LNCAP (cell line): ENCODE results near the gene TMEM179.

Experiments
- CTCF ChIP-seq: fragments of 450-650 bp; IDR thresholded peaks from 2 replicates; pipeline ENCODE4 v1.5.1; 2017; ENCODE audit warnings: mild to moderate bottlenecking

The TMEM179 gene

GRCh38 chr14:104574978-104575583 lies 29.5 kb downstream of the TMEM179 start:
- TF ChIP-seq CTCF = no peak

GRCh38 chr14:104574536-104574935 lies 30.0 kb downstream of the TMEM179 start:
- TF ChIP-seq CTCF = no peak

GRCh38 chr14:104573930-104574329 lies 30.6 kb downstream of the TMEM179 start:
- no peak for TF ChIP-seq CTCF

- TF ChIP-seq CTCF = no peak
These were observed 31.9 kb downstream of the TMEM179 start for GRCh38 chr14:104572668-104573067.

- TF ChIP-seq CTCF = no peak
These were observed 32.4 kb downstream of the TMEM179 start for GRCh38 chr14:104572024-104572626.

GRCh38 chr14:104571246-104571645 lies 33.3 kb downstream of the TMEM179 start:
- TF ChIP-seq CTCF = no peak

- TF ChIP-seq CTCF = no peak
These were observed 35.1 kb downstream of the TMEM179 start for GRCh38 chr14:104569435-104569834.

- no peak for TF ChIP-seq CTCF
These were observed 36.0 kb downstream of the TMEM179 start for GRCh38 chr14:104568620-104569019.
